ENCODE results near the gene SYT6.

DNA sequence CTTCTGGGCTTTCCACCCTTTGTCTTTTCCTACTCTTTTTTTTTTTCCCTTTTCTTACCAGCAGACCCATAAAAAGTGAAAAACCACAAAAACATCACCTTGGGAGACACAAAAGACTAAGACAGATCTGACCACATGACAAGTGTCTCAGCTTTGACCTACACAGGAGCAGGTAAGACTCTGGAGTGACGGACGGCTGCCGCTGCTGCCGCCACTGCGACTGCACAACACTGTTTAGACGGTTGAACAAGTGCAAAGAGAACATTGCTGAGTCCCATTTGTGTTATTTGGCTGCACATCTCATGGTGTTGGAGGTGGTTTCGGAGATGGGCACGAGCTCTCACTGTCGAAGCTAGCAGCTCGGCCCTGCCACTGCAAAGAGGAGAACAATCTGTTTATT lies 62.0 kb downstream of the SYT6 start:
- TF ChIP-seq, protein P1, sequence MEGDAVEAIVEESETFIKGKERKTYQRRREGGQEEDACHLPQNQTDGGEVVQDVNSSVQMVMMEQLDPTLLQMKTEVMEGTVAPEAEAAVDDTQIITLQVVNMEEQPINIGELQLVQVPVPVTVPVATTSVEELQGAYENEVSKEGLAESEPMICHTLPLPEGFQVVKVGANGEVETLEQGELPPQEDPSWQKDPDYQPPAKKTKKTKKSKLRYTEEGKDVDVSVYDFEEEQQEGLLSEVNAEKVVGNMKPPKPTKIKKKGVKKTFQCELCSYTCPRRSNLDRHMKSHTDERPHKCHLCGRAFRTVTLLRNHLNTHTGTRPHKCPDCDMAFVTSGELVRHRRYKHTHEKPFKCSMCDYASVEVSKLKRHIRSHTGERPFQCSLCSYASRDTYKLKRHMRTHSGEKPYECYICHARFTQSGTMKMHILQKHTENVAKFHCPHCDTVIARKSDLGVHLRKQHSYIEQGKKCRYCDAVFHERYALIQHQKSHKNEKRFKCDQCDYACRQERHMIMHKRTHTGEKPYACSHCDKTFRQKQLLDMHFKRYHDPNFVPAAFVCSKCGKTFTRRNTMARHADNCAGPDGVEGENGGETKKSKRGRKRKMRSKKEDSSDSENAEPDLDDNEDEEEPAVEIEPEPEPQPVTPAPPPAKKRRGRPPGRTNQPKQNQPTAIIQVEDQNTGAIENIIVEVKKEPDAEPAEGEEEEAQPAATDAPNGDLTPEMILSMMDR (conservative IDR thresholded peaks at IDR 0.05 in 1 of 2, IDR thresholded peaks at IDR 0.05 in 1 of 2; ENCODE audit: extremely low read depth in 1 of 2, insufficient read depth in 1 of 2, low read depth in 1 of 2, low read length in 2 of 2) = no peak
- no peak for TF ChIP-seq EZH2 (IDR thresholded peaks at IDR 0.05; ENCODE audit: borderline replicate concordance, low read length)

Measured in mammary epithelial cell (primary cell).